ENCODE measurements around the gene BRD4. TPM values are rescaled to one million over a fixed set of nuclear protein-coding genes. Genes with fewer than 3 reads are reported as not detected.
"Not testable (repeated sequence)": the region's sequence is repeated elsewhere in the genome, so short reads cannot be mapped to it uniquely, and the experiment has no call there.

Gene BRD4
- polyA plus RNA-seq, 1 donor: 35.7 TPM

GRCh38 chr19:15360015-15360414, 27.7 kb upstream of the BRD4 start:
- DNase-seq (ENCODE audit: low read depth): not testable (repeated sequence)

GRCh38 chr19:15358918-15359317, 26.6 kb upstream of the BRD4 start:
- DNase-seq (ENCODE audit: low read depth): no peak

GRCh38 chr19:15357906-15358305, 25.6 kb upstream of the BRD4 start:
- DNase-seq (ENCODE audit: low read depth): no peak

- DNase-seq (ENCODE audit: low read depth): no peak
Observed at GRCh38 chr19:15354566-15355296, 22.4 kb upstream of the BRD4 start.

GRCh38 chr19:15353908-15354307, 21.6 kb upstream of the BRD4 start:
- no peak for DNase-seq (ENCODE audit: low read depth)

GRCh38 chr19:15352535-15352934, 20.2 kb upstream of the BRD4 start:
- DNase-seq (ENCODE audit: low read depth): not testable (repeated sequence)

GRCh38 chr19:15341328-15341727, 9.0 kb upstream of the BRD4 start:
- DNase-seq (ENCODE audit: low read depth): not testable (repeated sequence)

GRCh38 chr19:15340086-15340485, 7.7 kb upstream of the BRD4 start:
- no peak for DNase-seq (ENCODE audit: low read depth)

- no peak for DNase-seq (ENCODE audit: low read depth)
Observed at GRCh38 chr19:15337202-15337601, 4.9 kb upstream of the BRD4 start.

GRCh38 chr19:15335992-15336391, 3.7 kb upstream of the BRD4 start:
- DNase-seq (ENCODE audit: low read depth): not testable (repeated sequence)

- DNase-seq (ENCODE audit: low read depth): no peak
Observed at GRCh38 chr19:15331419-15332310, 674 bp downstream of the BRD4 start.

GRCh38 chr19:15330801-15331418, 1.4 kb downstream of the BRD4 start:
- DNase-seq (ENCODE audit: low read depth): no peak

GRCh38 chr19:15328312-15328711, 4.0 kb downstream of the BRD4 start:
- no peak for DNase-seq (ENCODE audit: low read depth)

GRCh38 chr19:15324791-15325519, 7.4 kb downstream of the BRD4 start:
- DNase-seq (ENCODE audit: low read depth): no peak

- no peak for DNase-seq (ENCODE audit: low read depth)
Observed at GRCh38 chr19:15323496-15324235, 8.7 kb downstream of the BRD4 start.

GRCh38 chr19:15321739-15322138, 10.6 kb downstream of the BRD4 start:
- DNase-seq (ENCODE audit: low read depth): no peak

- no peak for DNase-seq (ENCODE audit: low read depth)
Observed at GRCh38 chr19:15320116-15320515, 12.2 kb downstream of the BRD4 start.

GRCh38 chr19:15318241-15318691, 14.1 kb downstream of the BRD4 start:
- no peak for DNase-seq (ENCODE audit: low read depth)

- DNase-seq (ENCODE audit: low read depth): no peak
Observed at GRCh38 chr19:15317392-15318071, 14.8 kb downstream of the BRD4 start.

- no peak for DNase-seq (ENCODE audit: low read depth)
Observed at GRCh38 chr19:15316498-15316897, 15.8 kb downstream of the BRD4 start.
